ELR (cell line): ENCODE results near the gene MMP24.
A peak's percentile ranks its signal among the peaks of the same experiment; 100 is the strongest.
"Not testable (repeated sequence)": the region's sequence is repeated elsewhere in the genome, so short reads cannot be mapped to it uniquely, and the experiment has no call there.

Experiments
- DNase-seq: peaks from one replicate; pipeline ENCODE4 v3.0.0-alpha.2; 2015; ENCODE audit warnings: low read depth

MMP24 gene

GRCh38 chr20:35260426-35260825, 33.9 kb downstream of the MMP24 start:
- DNase-seq = no peak

- DNase-seq = not testable (repeated sequence)
Observed at GRCh38 chr20:35262321-35262720, 35.8 kb downstream of the MMP24 start.

GRCh38 chr20:35262731-35263531, 36.4 kb downstream of the MMP24 start:
- DNase-seq = peak; percentile 72

- DNase-seq = no peak
Observed at GRCh38 chr20:35263532-35264341, 37.2 kb downstream of the MMP24 start.

- DNase-seq = peak; percentile 59
Observed at GRCh38 chr20:35264755-35265154, 38.3 kb downstream of the MMP24 start.

GRCh38 chr20:35267092-35267491, 40.6 kb downstream of the MMP24 start:
- DNase-seq = no peak

- peak; percentile 82 for DNase-seq
Observed at GRCh38 chr20:35269055-35269781, 42.7 kb downstream of the MMP24 start.

- no peak for DNase-seq
Observed at GRCh38 chr20:35270021-35270902, 43.8 kb downstream of the MMP24 start.

GRCh38 chr20:35271073-35271882, 44.8 kb downstream of the MMP24 start:
- no peak for DNase-seq

GRCh38 chr20:35271904-35272303, 45.4 kb downstream of the MMP24 start:
- DNase-seq = peak; percentile 69

- DNase-seq = no peak
Observed at GRCh38 chr20:35273449-35274171, 47.1 kb downstream of the MMP24 start.

GRCh38 chr20:35274172-35275092, 47.9 kb downstream of the MMP24 start:
- DNase-seq = no peak

- no peak for DNase-seq
Observed at GRCh38 chr20:35275741-35276251, 49.3 kb downstream of the MMP24 start.

GRCh38 chr20:35276408-35276807, 49.9 kb downstream of the MMP24 start:
- DNase-seq = no peak

- DNase-seq = no peak
Observed at GRCh38 chr20:35277127-35277526, 50.6 kb downstream of the MMP24 start.

- DNase-seq = peak; percentile 96
Observed at GRCh38 chr20:35277531-35278395, 51.3 kb downstream of the MMP24 start, which contains the start of gene MMP24OS. MMP24OS (minus strand) TSS chr20:35278122; CDS start chr20:35277929, 193 bp downstream.

- DNase-seq = peak; percentile 50
Observed at GRCh38 chr20:35279040-35279439, 52.5 kb downstream of the MMP24 start.
